ENCODE data around the gene PTPRF. TPM values are rescaled to one million over a fixed set of nuclear protein-coding genes. Genes with fewer than 3 reads are reported as not detected.

Gene PTPRF
- total RNA-seq, 2 donors from 2014 or later: 203 to 250 TPM

DNA sequence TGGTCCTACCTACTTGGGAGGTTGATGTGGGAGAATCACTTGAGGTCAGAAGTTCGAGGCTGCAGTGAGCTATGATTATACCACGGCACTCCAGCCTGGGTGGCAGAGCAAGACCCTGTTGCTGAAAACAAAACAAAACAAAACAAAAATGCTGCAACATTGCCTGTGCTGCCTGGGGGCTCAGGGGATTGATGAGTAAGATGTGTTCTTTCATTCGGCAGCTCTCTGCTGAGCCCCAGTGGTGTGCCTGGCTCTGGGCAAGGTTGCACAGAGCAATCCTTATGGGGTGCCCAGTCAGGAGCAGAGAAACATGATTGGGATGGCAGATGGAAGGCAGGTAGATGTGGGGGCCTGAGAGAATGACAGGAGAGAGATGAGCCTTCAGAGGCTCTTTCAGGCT lies 90.7 kb downstream of the PTPRF start:
- Histone ChIP-seq H3K36me3 (ENCODE audit: control insufficient read depth, insufficient read depth, low read length) (peaks cover 49% of the 10 kb centered on the region), H3K9ac (ENCODE audit: extremely low read depth, low read length, poor library complexity, severe bottlenecking) (no peak overlapping the region), H3K27ac (ENCODE audit: low read depth, low read length) (no peak overlapping the region), H3K9me3 (ENCODE audit: control insufficient read depth, low read length) (no peaks in the 10 kb centered on the region), H3K27me3 (ENCODE audit: control insufficient read depth, insufficient read depth, low read length, poor library complexity, severe bottlenecking) (no peaks in the 10 kb centered on the region), H3K4me1 (ENCODE audit: control insufficient read depth, insufficient read depth, low read length) (no peaks in the 10 kb centered on the region), H3K4me3 (ENCODE audit: low read length) (no peak overlapping the region)
- Mint-ChIP-seq H3K27me3 (ENCODE audit: insufficient read depth) (no peaks in the 10 kb centered on the region), H3K27ac (no peak overlapping the region), H3K4me1 (no peaks in the 10 kb centered on the region), H3K36me3 (ENCODE audit: low read depth) (peaks cover 51% of the 10 kb centered on the region), H3K9me3 (no peaks in the 10 kb centered on the region), H3K4me3 (no peak overlapping the region)
- TF ChIP-seq, protein P1, sequence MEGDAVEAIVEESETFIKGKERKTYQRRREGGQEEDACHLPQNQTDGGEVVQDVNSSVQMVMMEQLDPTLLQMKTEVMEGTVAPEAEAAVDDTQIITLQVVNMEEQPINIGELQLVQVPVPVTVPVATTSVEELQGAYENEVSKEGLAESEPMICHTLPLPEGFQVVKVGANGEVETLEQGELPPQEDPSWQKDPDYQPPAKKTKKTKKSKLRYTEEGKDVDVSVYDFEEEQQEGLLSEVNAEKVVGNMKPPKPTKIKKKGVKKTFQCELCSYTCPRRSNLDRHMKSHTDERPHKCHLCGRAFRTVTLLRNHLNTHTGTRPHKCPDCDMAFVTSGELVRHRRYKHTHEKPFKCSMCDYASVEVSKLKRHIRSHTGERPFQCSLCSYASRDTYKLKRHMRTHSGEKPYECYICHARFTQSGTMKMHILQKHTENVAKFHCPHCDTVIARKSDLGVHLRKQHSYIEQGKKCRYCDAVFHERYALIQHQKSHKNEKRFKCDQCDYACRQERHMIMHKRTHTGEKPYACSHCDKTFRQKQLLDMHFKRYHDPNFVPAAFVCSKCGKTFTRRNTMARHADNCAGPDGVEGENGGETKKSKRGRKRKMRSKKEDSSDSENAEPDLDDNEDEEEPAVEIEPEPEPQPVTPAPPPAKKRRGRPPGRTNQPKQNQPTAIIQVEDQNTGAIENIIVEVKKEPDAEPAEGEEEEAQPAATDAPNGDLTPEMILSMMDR (conservative IDR thresholded peaks at IDR 0.05): no peak
- no peak for DNase-seq
- WGBS, 2 experiments (ENCODE audit: insufficient coverage in 1 of 2, insufficient read length in 1 of 2): 94 to 98% methylated on average over 2 to 3 of the region's 3 CpGs

DNA sequence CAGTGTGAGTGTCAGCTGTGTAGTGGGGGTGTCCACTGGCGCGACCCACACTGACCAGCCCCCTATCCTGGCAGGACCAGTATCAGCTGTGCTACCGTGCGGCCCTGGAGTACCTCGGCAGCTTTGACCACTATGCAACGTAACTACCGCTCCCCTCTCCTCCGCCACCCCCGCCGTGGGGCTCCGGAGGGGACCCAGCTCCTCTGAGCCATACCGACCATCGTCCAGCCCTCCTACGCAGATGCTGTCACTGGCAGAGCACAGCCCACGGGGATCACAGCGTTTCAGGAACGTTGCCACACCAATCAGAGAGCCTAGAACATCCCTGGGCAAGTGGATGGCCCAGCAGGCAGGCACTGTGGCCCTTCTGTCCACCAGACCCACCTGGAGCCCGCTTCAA lies 91.2 kb downstream of the PTPRF start:
- Histone ChIP-seq H3K4me3 (ENCODE audit: low read length) (no peak overlapping the region), H3K9me3 (ENCODE audit: control insufficient read depth, low read length) (no peaks in the 10 kb centered on the region), H3K4me1 (ENCODE audit: control insufficient read depth, insufficient read depth, low read length) (no peaks in the 10 kb centered on the region), H3K36me3 (ENCODE audit: control insufficient read depth, insufficient read depth, low read length) (peaks cover 49% of the 10 kb centered on the region), H3K27me3 (ENCODE audit: control insufficient read depth, insufficient read depth, low read length, poor library complexity, severe bottlenecking) (no peaks in the 10 kb centered on the region), H3K9ac (ENCODE audit: extremely low read depth, low read length, poor library complexity, severe bottlenecking) (no peak overlapping the region), H3K27ac (ENCODE audit: low read depth, low read length) (no peak overlapping the region)
- TF ChIP-seq, protein P1 (conservative IDR thresholded peaks at IDR 0.05): no peak
- H3K36me3 Mint-ChIP-seq (ENCODE audit: low read depth): peaks cover 48% of the 10 kb centered on the region
- no peak for DNase-seq
- H3K27me3 Mint-ChIP-seq (ENCODE audit: insufficient read depth): no peaks in the 10 kb centered on the region
- H3K4me3 Mint-ChIP-seq: no peak overlapping the region
- 93 to 95% methylated on average over 12 to 18 of the region's 18 CpGs for WGBS, 2 experiments (ENCODE audit: insufficient coverage in 1 of 2, insufficient read length in 1 of 2)
- H3K27ac Mint-ChIP-seq: no peak overlapping the region
- no peaks in the 10 kb centered on the region for H3K9me3 Mint-ChIP-seq
- H3K4me1 Mint-ChIP-seq: no peaks in the 10 kb centered on the region

DNA sequence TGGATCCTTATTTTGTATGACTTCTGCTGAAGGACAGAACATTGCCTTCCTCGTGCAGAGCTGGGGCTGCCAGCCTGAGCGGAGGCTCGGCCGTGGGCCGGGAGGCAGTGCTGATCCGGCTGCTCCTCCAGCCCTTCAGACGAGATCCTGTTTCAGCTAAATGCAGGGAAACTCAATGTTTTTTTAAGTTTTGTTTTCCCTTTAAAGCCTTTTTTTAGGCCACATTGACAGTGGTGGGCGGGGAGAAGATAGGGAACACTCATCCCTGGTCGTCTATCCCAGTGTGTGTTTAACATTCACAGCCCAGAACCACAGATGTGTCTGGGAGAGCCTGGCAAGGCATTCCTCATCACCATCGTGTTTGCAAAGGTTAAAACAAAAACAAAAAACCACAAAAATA lies 91.8 kb downstream of the PTPRF start:
- Histone ChIP-seq H3K9ac (ENCODE audit: extremely low read depth, low read length, poor library complexity, severe bottlenecking) (no peak overlapping the region), H3K27me3 (ENCODE audit: control insufficient read depth, insufficient read depth, low read length, poor library complexity, severe bottlenecking) (no peaks in the 10 kb centered on the region), H3K9me3 (ENCODE audit: control insufficient read depth, low read length) (no peaks in the 10 kb centered on the region), H3K36me3 (ENCODE audit: control insufficient read depth, insufficient read depth, low read length) (peaks cover 49% of the 10 kb centered on the region), H3K4me1 (ENCODE audit: control insufficient read depth, insufficient read depth, low read length) (no peaks in the 10 kb centered on the region), H3K4me3 (ENCODE audit: low read length) (no peak overlapping the region), H3K27ac (ENCODE audit: low read depth, low read length) (no peak overlapping the region)
- Mint-ChIP-seq H3K36me3 (ENCODE audit: low read depth) (peaks cover 44% of the 10 kb centered on the region), H3K27me3 (ENCODE audit: insufficient read depth) (no peaks in the 10 kb centered on the region), H3K4me1 (no peaks in the 10 kb centered on the region), H3K9me3 (no peaks in the 10 kb centered on the region), H3K27ac (no peak overlapping the region), H3K4me3 (no peak overlapping the region)
- DNase-seq: no peak
- 91 to 93% methylated on average over 5 to 10 of the region's 10 CpGs for WGBS, 2 experiments (ENCODE audit: insufficient coverage in 1 of 2, insufficient read length in 1 of 2)
- TF ChIP-seq, protein P1 (conservative IDR thresholded peaks at IDR 0.05): no peak
